ENCODE measurements around the gene TOPBP1. TPM values are rescaled to one million over a fixed set of nuclear protein-coding genes. Genes with fewer than 3 reads are reported as not detected.

The TOPBP1 gene
- total and polyA plus RNA-seq, 9 of the 15 experiments (the other 6 are each of a cell fraction or from before 2014, with no cell fraction given), result 16.6 to 77.6 (median 58.2) TPM

- TF ChIP-seq PRDM10 (IDR thresholded peaks at IDR 0.05; ENCODE audit: partially characterized antibody) (peak; percentile 75), MYNN (IDR thresholded peaks at IDR 0.05) (no peak), MYNN (CRISPR knock-in tag; IDR thresholded peaks at IDR 0.05) (no peak), HINFP (tag; conservative IDR thresholded peaks at IDR 0.05; ENCODE audit: low read depth) (no peak), ARID1B (IDR thresholded peaks at IDR 0.05) (no peak), E2F6 (IDR thresholded peaks at IDR 0.05; ENCODE audit: borderline replicate concordance in 1 of 2, extremely low read depth in 1 of 2, insufficient read depth in 1 of 2, insufficient read length in 1 of 2, low read depth in 1 of 2, low read length in 1 of 2, poor library complexity in 1 of 2, severe bottlenecking in 1 of 2) (peak in 1 of 2 experiments; percentile 48), SIN3A (IDR thresholded peaks at IDR 0.05; ENCODE audit: borderline replicate concordance in 2 of 2, control insufficient read depth in 1 of 2, low read depth in 2 of 2, low read length in 2 of 2) (peak in 1 of 2 experiments; percentile 71; a peak in 2 of 4 replicates), ATF3 (IDR thresholded peaks at IDR 0.05) (peak; percentile 65), ATF3 (CRISPR knock-in tag; conservative IDR thresholded peaks at IDR 0.05) (no peak), BHLHE40 (IDR thresholded peaks at IDR 0.05; ENCODE audit: low read length) (peak; percentile 75), ZNF146 (CRISPR knock-in tag; IDR thresholded peaks at IDR 0.05; ENCODE audit: unreplicated experiment) (no peak), ZNF124 (CRISPR knock-in tag; IDR thresholded peaks at IDR 0.05) (no peak)
These were observed 87.4 kb downstream of the TOPBP1 start (continued) for GRCh38 chr3:133574260-133574881.
